Smooth muscle cell (in vitro differentiated cells): ENCODE measurements around the gene NCOA3. TPM values are rescaled to one million over a fixed set of nuclear protein-coding genes. Genes with fewer than 3 reads are reported as not detected.
"Not testable (repeated sequence)": the region's sequence is repeated elsewhere in the genome, so short reads cannot be mapped to it uniquely, and the experiment has no call there.

Source experiments
- DNase-seq: peaks from one replicate; lab custom pipeline; 2025; ENCODE audit not compliant: unreplicated experiment; lab: John Stamatoyannopoulos, UW
- H2AFZ ChIP-seq: fragments of 200-600 bp; sonication (generic); 2 replicates; pipeline ENCODE4 v1.6.0; 2016; ENCODE audit warnings: antibody characterized with exemption, low read depth, mild to moderate bottlenecking
- H3F3A ChIP-seq: fragments of 200-600 bp; sonication (generic); 2 replicates; pipeline ENCODE4 v1.6.0; 2017; ENCODE audit warnings: antibody characterized with exemption, low read depth
- H3K27ac ChIP-seq: fragments of 200-600 bp; sonication (generic); 2 replicates; pipeline ENCODE4 v1.5.1; 2016; ENCODE audit warnings: low read depth, mild to moderate bottlenecking
- H3K27me3 ChIP-seq: fragments of 200-600 bp; sonication (generic); 2 replicates; pipeline ENCODE4 v1.6.1; 2016; ENCODE audit warnings: low read depth, mild to moderate bottlenecking
- H3K36me3 ChIP-seq: fragments of 200-600 bp; sonication (generic); 2 replicates; pipeline ENCODE4 v1.5.1; 2016; ENCODE audit warnings: low read depth
- H3K4me1 ChIP-seq: fragments of 200-600 bp; sonication (generic); 2 replicates; pipeline ENCODE4 v1.5.1; 2016; ENCODE audit warnings: low read depth
- H3K4me2 ChIP-seq: fragments of 200-600 bp; sonication (generic); 2 replicates; pipeline ENCODE4 v1.6.0; 2016; ENCODE audit warnings: mild to moderate bottlenecking
- H3K4me3 ChIP-seq: fragments of 200-600 bp; sonication (generic); 2 replicates; pipeline ENCODE4 v1.5.1; 2016; ENCODE audit warnings: mild to moderate bottlenecking
- H3K79me2 ChIP-seq: fragments of 200-600 bp; sonication (generic); 2 replicates; pipeline ENCODE4 v1.6.0; 2016; ENCODE audit warnings: low read depth, mild to moderate bottlenecking
- H3K9ac ChIP-seq: fragments of 200-600 bp; sonication (generic); 2 replicates; pipeline ENCODE4 v1.6.0; 2016; ENCODE audit warnings: low read depth
- H3K9me3 ChIP-seq: fragments of 200-600 bp; sonication (generic); replicated peaks from 2 replicates; pipeline ENCODE4 v1.5.1; 2016; ENCODE audit warnings: low read depth
- H4K20me1 ChIP-seq: fragments of 200-600 bp; sonication (generic); 2 replicates; pipeline ENCODE4 v1.6.0; 2016; ENCODE audit warnings: low read depth
- CTCF ChIP-seq: fragments of 200-600 bp; sonication (generic); IDR thresholded peaks from 2 replicates; pipeline ENCODE4 v1.5.1; 2017; ENCODE audit warnings: borderline replicate concordance, mild to moderate bottlenecking, antibody characterized with exemption; ENCODE audit not compliant: insufficient read depth, poor library complexity, severe bottlenecking
- WGBS: methylation state at CpG from one replicate; pipeline ENCODE4 v1.1.7; 2016; ENCODE audit warnings: low lambda C conversion rate; 5-methylcytosine and 5-hydroxymethylcytosine counted together
- polyA plus RNA-seq: library from polyadenylated mRNA; unstranded; fragments of >200 nt; fragmentation: Nextera tagmentation; extraction: Ambion mirVana; gene quantifications from 2 replicates; pipeline ENCODE4 v1.2.1, GENCODE V29; 2016
- total RNA-seq: library from RNA; depleted of rRNA; stranded (reverse); fragments of >200 nt; gene quantifications from 2 replicates; pipeline ENCODE4 v1.2.3, GENCODE V29; 2014

The NCOA3 gene
- total and polyA plus RNA-seq, 2 experiments from 2014 or later: 6.0 to 28.4 TPM

GRCh38 chr20:47551841-47552240, 50.2 kb downstream of the NCOA3 start:
- Histone ChIP-seq H3K4me1 (peaks cover 2% of the 10 kb centered on the region), H3K79me2 (peaks cover 81% of the 10 kb centered on the region), H2AFZ (no peak overlapping the region), H3K36me3 (no peaks in the 10 kb centered on the region), H3K4me2 (no peak overlapping the region), H4K20me1 (peaks cover 78% of the 10 kb centered on the region), H3F3A (no peaks in the 10 kb centered on the region), H3K27me3 (no peaks in the 10 kb centered on the region), H3K9ac (no peak overlapping the region), H3K27ac (no peak overlapping the region), H3K9me3 (no peaks in the 10 kb centered on the region), H3K4me3 (no peak overlapping the region)
- no peak for DNase-seq
- no peak for TF ChIP-seq CTCF

DNA sequence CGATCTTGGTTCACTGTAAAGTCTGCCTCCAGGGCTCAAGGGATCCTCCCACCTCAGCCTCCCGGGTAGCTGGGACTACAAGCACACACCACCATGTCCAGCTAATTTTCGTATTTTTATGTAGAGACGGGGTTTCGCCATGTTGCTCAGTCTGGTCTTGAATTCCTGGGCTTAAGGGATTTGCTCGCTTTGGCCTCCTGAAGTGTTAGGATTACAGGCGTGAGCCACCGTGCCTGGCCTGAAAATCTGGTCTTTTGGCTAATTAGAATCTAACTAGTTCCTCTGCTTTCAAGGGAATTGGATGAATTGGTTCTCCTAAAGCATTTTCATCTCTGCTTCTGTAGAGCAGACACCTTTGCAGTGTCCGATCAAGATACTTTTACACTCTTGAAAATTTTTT, 51.3 kb downstream of the NCOA3 start:
- H3K36me3 ChIP-seq: no peaks in the 10 kb centered on the region
- H3K9me3 ChIP-seq: no peaks in the 10 kb centered on the region
- peaks cover 8% of the 10 kb centered on the region for H3K4me1 ChIP-seq
- WGBS: 74% methylated on average over 9 of the region's 9 CpGs
- H3F3A ChIP-seq: no peaks in the 10 kb centered on the region
- no peak overlapping the region for H3K27ac ChIP-seq
- H3K79me2 ChIP-seq: peaks cover 80% of the 10 kb centered on the region
- no peak overlapping the region for H3K4me2 ChIP-seq
- no peaks in the 10 kb centered on the region for H3K27me3 ChIP-seq
- no peak overlapping the region for H3K4me3 ChIP-seq
- no peak overlapping the region for H2AFZ ChIP-seq
- no peak for TF ChIP-seq CTCF
- peaks cover 78% of the 10 kb centered on the region for H4K20me1 ChIP-seq
- H3K9ac ChIP-seq: no peak overlapping the region
- DNase-seq: no peak

GRCh38 chr20:47553594-47554235, 52.0 kb downstream of the NCOA3 start:
- H3K4me2 ChIP-seq: not testable (repeated sequence)

GRCh38 chr20:47554283-47554682, 52.6 kb downstream of the NCOA3 start:
- H3K9me3 ChIP-seq, DNase-seq, H3K27ac ChIP-seq, H3K9ac ChIP-seq, H3F3A ChIP-seq, H3K4me3 ChIP-seq, H3K36me3 ChIP-seq, H2AFZ ChIP-seq, H3K27me3 ChIP-seq, H3K4me2 ChIP-seq: not testable (repeated sequence)
- H3K4me1 ChIP-seq: peaks cover 15% of the 10 kb centered on the region
- H4K20me1 ChIP-seq: peaks cover 78% of the 10 kb centered on the region
- peaks cover 78% of the 10 kb centered on the region for H3K79me2 ChIP-seq

More at GRCh38 chr20:47553594-47554235, 52.0 kb downstream of the NCOA3 start:
- not testable (repeated sequence) for H3K27ac ChIP-seq, H3K9ac ChIP-seq, H3K4me3 ChIP-seq, H3F3A ChIP-seq, H2AFZ ChIP-seq, H3K36me3 ChIP-seq, DNase-seq, H3K27me3 ChIP-seq, H3K4me1 ChIP-seq, H3K9me3 ChIP-seq
- H4K20me1 ChIP-seq: peaks cover 78% of the 10 kb centered on the region
- peaks cover 79% of the 10 kb centered on the region for H3K79me2 ChIP-seq
- WGBS: 97% methylated on average over 4 of the region's 8 CpGs

DNA sequence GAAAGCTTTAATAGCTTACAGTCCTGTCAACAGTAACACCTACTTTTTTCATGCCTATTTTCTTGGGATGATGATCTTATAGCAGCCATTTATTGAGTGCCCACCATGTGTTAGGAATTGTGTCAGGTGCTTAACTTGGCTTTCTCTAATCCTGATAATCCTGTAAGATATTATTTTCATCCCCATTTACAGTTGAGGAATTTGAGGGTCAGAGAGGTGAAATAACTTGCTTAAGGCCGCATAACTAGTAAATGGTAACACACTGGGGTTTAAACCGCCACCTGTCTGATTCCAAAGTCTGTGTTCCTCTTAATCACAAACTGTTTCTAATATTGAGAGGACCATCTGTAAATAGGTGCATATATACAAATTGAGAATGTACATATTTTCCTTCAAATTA, 55.5 kb downstream of the NCOA3 start:
- Histone ChIP-seq H3K27ac (no peak overlapping the region), H3K4me2 (no peak overlapping the region), H3K9me3 (no peaks in the 10 kb centered on the region), H3K36me3 (no peaks in the 10 kb centered on the region), H3K4me1 (peaks cover 15% of the 10 kb centered on the region), H3K27me3 (no peaks in the 10 kb centered on the region), H3K79me2 (peaks cover 73% of the 10 kb centered on the region), H3K4me3 (no peak overlapping the region), H3K9ac (no peak overlapping the region), H3F3A (no peaks in the 10 kb centered on the region), H2AFZ (no peak overlapping the region), H4K20me1 (peaks cover 78% of the 10 kb centered on the region)
- WGBS: 85% methylated on average over 2 of the region's 2 CpGs
- no peak for TF ChIP-seq CTCF
- DNase-seq: no peak
